Loucy (cell line): ENCODE measurements around the gene TUB.

ENCODE experiments used
- H2AFZ ChIP-seq: fragments of 200-600 bp; sonication (generic); 2 replicates; pipeline ENCODE4 v1.6.0; 2016; ENCODE audit warnings: antibody characterized with exemption, mild to moderate bottlenecking, low read length, moderate library complexity
- H3F3A ChIP-seq: fragments of 200-600 bp; 2 replicates; pipeline ENCODE4 v1.6.0; 2016; ENCODE audit warnings: antibody characterized with exemption, low read depth, mild to moderate bottlenecking
- H3K27me3 ChIP-seq: fragments of 200-600 bp; sonication (generic); 2 replicates; pipeline ENCODE4 v1.6.1; 2014; ENCODE audit warnings: low read length, mild to moderate bottlenecking; ENCODE audit not compliant: insufficient read depth, poor library complexity, severe bottlenecking
- H3K36me3 ChIP-seq: fragments of 200-600 bp; sonication (generic); 2 replicates; pipeline ENCODE4 v1.6.1; 2016; ENCODE audit warnings: low read length; ENCODE audit not compliant: insufficient read depth
- H3K4me1 ChIP-seq: fragments of 200-600 bp; sonication (generic); 2 replicates; pipeline ENCODE4 v1.5.1; 2014; ENCODE audit warnings: low read length, mild to moderate bottlenecking; ENCODE audit not compliant: insufficient read depth, poor library complexity, severe bottlenecking
- H3K4me2 ChIP-seq: fragments of 200-600 bp; sonication (generic); 2 replicates; pipeline ENCODE4 v1.6.0; 2014; ENCODE audit warnings: antibody characterized with exemption, low read length, low read depth, mild to moderate bottlenecking; ENCODE audit not compliant: poor library complexity, severe bottlenecking
- H3K4me3 ChIP-seq: fragments of 200-600 bp; sonication (generic); 2 replicates; pipeline ENCODE4 v1.5.1; 2014; ENCODE audit warnings: low read length, mild to moderate bottlenecking, mixed read lengths; ENCODE audit not compliant: poor library complexity, severe bottlenecking
- H3K79me2 ChIP-seq: fragments of 200-600 bp; sonication (generic); 2 replicates; pipeline ENCODE4 v1.6.1; 2014; ENCODE audit warnings: low read length; ENCODE audit not compliant: insufficient read depth
- H3K9ac ChIP-seq: fragments of 200-600 bp; sonication (generic); 2 replicates; pipeline ENCODE4 v1.6.0; 2014; ENCODE audit warnings: mild to moderate bottlenecking, low read depth, low read length, moderate library complexity; ENCODE audit not compliant: poor library complexity, severe bottlenecking
- H3K9me2 ChIP-seq: fragments of 200-600 bp; sonication (generic); replicated peaks from 2 replicates; pipeline ENCODE4 v1.6.1; 2016; ENCODE audit warnings: low read depth, low read length, mixed read lengths
- H3K9me3 ChIP-seq: fragments of 200-600 bp; sonication (generic); 2 replicates; pipeline ENCODE4 v1.6.1; 2014; ENCODE audit warnings: mild to moderate bottlenecking, antibody characterized with exemption, low read length, low read depth; ENCODE audit not compliant: insufficient read depth
- H4K20me1 ChIP-seq: fragments of 200-600 bp; sonication (generic); 2 replicates; pipeline ENCODE4 v1.6.0; 2014; ENCODE audit warnings: antibody characterized with exemption, low read length, mild to moderate bottlenecking; ENCODE audit not compliant: insufficient read depth, poor library complexity, severe bottlenecking
- CTCF ChIP-seq: fragments of 200-600 bp; sonication (generic); conservative IDR thresholded peaks from 2 replicates; pipeline ENCODE4 v1.5.1; 2014; ENCODE audit warnings: mild to moderate bottlenecking, antibody characterized with exemption, low read length
- EZH2phosphoT487 ChIP-seq: fragments of 200-600 bp; IDR thresholded peaks from 2 replicates; pipeline ENCODE4 v1.6.1; 2018; ENCODE audit warnings: antibody characterized with exemption, mild to moderate bottlenecking, moderate library complexity, borderline replicate concordance

The TUB gene

GRCh38 chr11:8108421-8108820 lies 27.4 kb downstream of the TUB start:
- H3K9me3 ChIP-seq = no peaks in the 10 kb centered on the region
- no peaks in the 10 kb centered on the region for H3K9me2 ChIP-seq
- H3K27me3 ChIP-seq = no peaks in the 10 kb centered on the region
- no peaks in the 10 kb centered on the region for H3K79me2 ChIP-seq
- no peaks in the 10 kb centered on the region for H3K36me3 ChIP-seq
- no peak overlapping the region for H3K9ac ChIP-seq
- no peaks in the 10 kb centered on the region for H3K4me1 ChIP-seq
- no peak overlapping the region for H2AFZ ChIP-seq
- H3K4me3 ChIP-seq = no peak overlapping the region
- no peak overlapping the region for H3K4me2 ChIP-seq
- no peaks in the 10 kb centered on the region for H3F3A ChIP-seq
- TF ChIP-seq CTCF = no peak
- H4K20me1 ChIP-seq = no peaks in the 10 kb centered on the region

- Histone ChIP-seq H3K79me2 (no peaks in the 10 kb centered on the region), H3K9me2 (no peaks in the 10 kb centered on the region), H3K36me3 (no peaks in the 10 kb centered on the region), H3K4me2 (no peak overlapping the region), H2AFZ (no peak overlapping the region), H3K27me3 (no peaks in the 10 kb centered on the region), H3K4me1 (no peaks in the 10 kb centered on the region), H3K9me3 (peaks cover 2% of the 10 kb centered on the region; the same call in 1 of the 2 replicates), H4K20me1 (no peaks in the 10 kb centered on the region), H3K9ac (no peak overlapping the region), H3F3A (no peaks in the 10 kb centered on the region), H3K4me3 (no peak overlapping the region)
- TF ChIP-seq CTCF = no peak
These were observed 28.7 kb downstream of the TUB start for GRCh38 chr11:8109675-8110074.

- Histone ChIP-seq H3K36me3 (no peaks in the 10 kb centered on the region), H3K79me2 (no peaks in the 10 kb centered on the region), H3F3A (no peaks in the 10 kb centered on the region), H3K4me1 (no peaks in the 10 kb centered on the region), H3K9me2 (no peaks in the 10 kb centered on the region), H3K9me3 (peaks cover 8% of the 10 kb centered on the region; the same call in 1 of the 2 replicates), H4K20me1 (no peaks in the 10 kb centered on the region), H2AFZ (no peak overlapping the region), H3K4me3 (no peak overlapping the region), H3K4me2 (no peak overlapping the region), H3K9ac (no peak overlapping the region), H3K27me3 (no peaks in the 10 kb centered on the region)
- TF ChIP-seq CTCF (no peak), EZH2phosphoT487 (no peak)
These were observed 29.4 kb downstream of the TUB start for GRCh38 chr11:8110396-8110795.
